Type B pancreatic cell (in vitro differentiated cells): ENCODE results near the gene OR2T10. TPM values are rescaled to one million over a fixed set of nuclear protein-coding genes. Genes with fewer than 3 reads are reported as not detected.
"Not testable (repeated sequence)": the region's sequence is repeated elsewhere in the genome, so short reads cannot be mapped to it uniquely, and the experiment has no call there.

Experiments
- DNase-seq: peaks from one replicate; pipeline ENCODE4 v3.0.0; 2021; ENCODE audit warnings: mixed read lengths; ENCODE audit not compliant: unreplicated experiment; ENCODE audit errors: extremely low spot score
- H3K27ac Mint-ChIP-seq: 2 replicates; pipeline ENCODE4 v1.8.0; 2021; ENCODE audit warnings: mild to moderate bottlenecking, mixed read lengths
- H3K27me3 Mint-ChIP-seq: 2 replicates; pipeline ENCODE4 v1.8.0; 2021; ENCODE audit warnings: mixed read lengths
- H3K36me3 Mint-ChIP-seq: 2 replicates; pipeline ENCODE4 v1.8.0; 2021; ENCODE audit warnings: mixed read lengths
- H3K4me1 Mint-ChIP-seq: one replicate; pipeline ENCODE4 v1.8.0; 2021; ENCODE audit warnings: mixed read lengths; ENCODE audit not compliant: unreplicated experiment
- H3K4me3 Mint-ChIP-seq: 2 replicates; pipeline ENCODE4 v1.8.0; 2021; ENCODE audit warnings: mild to moderate bottlenecking, mixed read lengths
- H3K9me3 Mint-ChIP-seq: 2 replicates; pipeline ENCODE4 v1.8.0; 2021; ENCODE audit warnings: mixed read lengths
- CTCF ChIP-seq: fragments of 200-600 bp; sonication (generic); conservative IDR thresholded peaks from 2 replicates; pipeline ENCODE4 v1.5.0; 2021; ENCODE audit warnings: antibody characterized with exemption, mild to moderate bottlenecking
- total RNA-seq: library from RNA; stranded (reverse); gene quantifications from 2 replicates; pipeline ENCODE4 v1.2.1, GENCODE V29; 2021; ENCODE audit warnings: low replicate concordance

Gene OR2T10
- total RNA-seq, 1 donor from 2014 or later, result not detected

- Mint-ChIP-seq H3K27me3 (no peaks in the 10 kb centered on the region), H3K36me3 (no peaks in the 10 kb centered on the region), H3K4me1 (no peaks in the 10 kb centered on the region), H3K4me3 (no peak overlapping the region), H3K27ac (no peak overlapping the region), H3K9me3 (peaks cover 6% of the 10 kb centered on the region)
- DNase-seq, result no peak
- no peak for TF ChIP-seq CTCF
Observed at GRCh38 chr1:248585266-248585665, 12.2 kb downstream of the OR2T10 start.

GRCh38 chr1:248576260-248576980, 21.1 kb downstream of the OR2T10 start:
- peaks cover 6% of the 10 kb centered on the region for H3K9me3 Mint-ChIP-seq
- H3K36me3 Mint-ChIP-seq, result no peaks in the 10 kb centered on the region
- TF ChIP-seq CTCF, result no peak
- no peaks in the 10 kb centered on the region for H3K27me3 Mint-ChIP-seq
- DNase-seq, result no peak
- H3K4me1 Mint-ChIP-seq, result no peaks in the 10 kb centered on the region
- H3K4me3 Mint-ChIP-seq, result no peak overlapping the region
- no peak overlapping the region for H3K27ac Mint-ChIP-seq

- DNase-seq, H3K4me1 Mint-ChIP-seq, H3K27ac Mint-ChIP-seq, H3K27me3 Mint-ChIP-seq, H3K9me3 Mint-ChIP-seq, H3K36me3 Mint-ChIP-seq, H3K4me3 Mint-ChIP-seq: not testable (repeated sequence)
Observed at GRCh38 chr1:248574657-248575056, 22.8 kb downstream of the OR2T10 start, which contains the start of gene OR2T34. Gene OR2T34 (minus strand): TSS chr1:248574757. CDS start chr1:248574757, 0 bp downstream.

GRCh38 chr1:248573856-248574255, 23.6 kb downstream of the OR2T10 start:
- H3K4me3 Mint-ChIP-seq, H3K27ac Mint-ChIP-seq, DNase-seq, H3K4me1 Mint-ChIP-seq, H3K9me3 Mint-ChIP-seq, H3K36me3 Mint-ChIP-seq, H3K27me3 Mint-ChIP-seq: not testable (repeated sequence)

- not testable (repeated sequence) for H3K9me3 Mint-ChIP-seq, H3K36me3 Mint-ChIP-seq, H3K4me1 Mint-ChIP-seq, H3K4me3 Mint-ChIP-seq, H3K27ac Mint-ChIP-seq, DNase-seq, H3K27me3 Mint-ChIP-seq
Observed at GRCh38 chr1:248572049-248572448, 25.5 kb downstream of the OR2T10 start.

- not testable (repeated sequence) for H3K4me1 Mint-ChIP-seq, DNase-seq, H3K27ac Mint-ChIP-seq, H3K36me3 Mint-ChIP-seq, H3K9me3 Mint-ChIP-seq, H3K4me3 Mint-ChIP-seq, H3K27me3 Mint-ChIP-seq
Observed at GRCh38 chr1:248570811-248571210, 26.7 kb downstream of the OR2T10 start.

- not testable (repeated sequence) for H3K27me3 Mint-ChIP-seq, H3K36me3 Mint-ChIP-seq, DNase-seq, H3K4me3 Mint-ChIP-seq, H3K27ac Mint-ChIP-seq, H3K4me1 Mint-ChIP-seq, H3K9me3 Mint-ChIP-seq
Observed at GRCh38 chr1:248569049-248569448, 28.5 kb downstream of the OR2T10 start.

GRCh38 chr1:248565530-248566373, 31.7 kb downstream of the OR2T10 start:
- H3K36me3 Mint-ChIP-seq, H3K9me3 Mint-ChIP-seq, H3K4me3 Mint-ChIP-seq, H3K4me1 Mint-ChIP-seq, DNase-seq, H3K27me3 Mint-ChIP-seq, H3K27ac Mint-ChIP-seq: not testable (repeated sequence)

- not testable (repeated sequence) for H3K27me3 Mint-ChIP-seq, DNase-seq, H3K36me3 Mint-ChIP-seq, H3K4me1 Mint-ChIP-seq, H3K9me3 Mint-ChIP-seq, H3K27ac Mint-ChIP-seq, H3K4me3 Mint-ChIP-seq
Observed at GRCh38 chr1:248562672-248563071, 34.8 kb downstream of the OR2T10 start, which contains the start of gene OR2T29. Gene OR2T29 (minus strand): TSS chr1:248562772. CDS start chr1:248559491, 3,281 bp downstream.

GRCh38 chr1:248551027-248551426, 46.5 kb downstream of the OR2T10 start:
- not testable (repeated sequence) for H3K4me1 Mint-ChIP-seq, H3K27ac Mint-ChIP-seq, H3K36me3 Mint-ChIP-seq, H3K9me3 Mint-ChIP-seq, H3K27me3 Mint-ChIP-seq, DNase-seq, H3K4me3 Mint-ChIP-seq

- not testable (repeated sequence) for DNase-seq, H3K27ac Mint-ChIP-seq, H3K36me3 Mint-ChIP-seq, H3K4me1 Mint-ChIP-seq, H3K4me3 Mint-ChIP-seq, H3K27me3 Mint-ChIP-seq, H3K9me3 Mint-ChIP-seq
Observed at GRCh38 chr1:248547383-248547782, 50.1 kb downstream of the OR2T10 start.
